ENCODE data around the gene MET. TPM values are rescaled to one million over a fixed set of nuclear protein-coding genes. Genes with fewer than 3 reads are reported as not detected.

The MET gene
- total RNA-seq, 1 experiment from 2014 or later = 5.0 TPM

GRCh38 chr7:116836048-116836447 lies 164.1 kb downstream of the MET start:
- Histone ChIP-seq H3K79me2 (ENCODE audit: insufficient read depth, low read length) (no peaks in the 10 kb centered on the region), H3K23me2 (ENCODE audit: insufficient read length, low read depth, low read length, poor library complexity, severe bottlenecking) (no peaks in the 10 kb centered on the region), H2BK15ac (ENCODE audit: low read depth, low read length) (no peak overlapping the region), H3K79me1 (ENCODE audit: insufficient read depth, low read depth, low read length, poor library complexity, severe bottlenecking) (no peaks in the 10 kb centered on the region), H4K20me1 (ENCODE audit: control insufficient read depth, insufficient read depth, insufficient read length) (no peaks in the 10 kb centered on the region), H3K18ac (ENCODE audit: insufficient read length, low read depth, low read length) (no peak overlapping the region), H3K56ac (ENCODE audit: insufficient read length, low read depth, low read length) (no peak overlapping the region), H3K4me1 (ENCODE audit: insufficient read depth, low read length) (no peaks in the 10 kb centered on the region), H3K4me2 (ENCODE audit: insufficient read depth, insufficient read length, low read length) (no peak overlapping the region), H2BK12ac (ENCODE audit: insufficient read length, low read depth, low read length) (no peak overlapping the region), H3K9me3 (ENCODE audit: control insufficient read depth, low read depth, low read length) (no peaks in the 10 kb centered on the region), H2BK5ac (ENCODE audit: insufficient read length, low read length) (no peak overlapping the region), H3K4ac (ENCODE audit: low read depth, low read length) (no peak overlapping the region), H2BK120ac (ENCODE audit: low read depth, low read length, poor library complexity, severe bottlenecking) (no peak overlapping the region), H3K23ac (ENCODE audit: insufficient read length, low read depth, low read length) (no peak overlapping the region), H3K9ac (ENCODE audit: extremely low read depth, insufficient read length, low read length) (no peak overlapping the region), H4K91ac (ENCODE audit: insufficient read length, low read depth, low read length) (no peak overlapping the region), H3K27ac (ENCODE audit: insufficient read length, low read depth, low read length) (no peak overlapping the region), H2AK5ac (ENCODE audit: insufficient read length, low read length) (no peak overlapping the region), H2BK20ac (ENCODE audit: low read depth, low read length, poor library complexity, severe bottlenecking) (no peak overlapping the region), H4K5ac (ENCODE audit: insufficient read length, low read depth, low read length) (no peak overlapping the region), H4K8ac (replicated peaks; ENCODE audit: insufficient read length, low read depth, low read length) (no peak overlapping the region), H3K14ac (ENCODE audit: insufficient read depth, low read length) (no peak overlapping the region), H3K27me3 (ENCODE audit: insufficient read depth, low read length) (no peaks in the 10 kb centered on the region), H3T11ph (ENCODE audit: low read length) (no peak overlapping the region), H2AFZ (ENCODE audit: low read length) (no peak overlapping the region)
- WGBS (ENCODE audit: extremely low coverage, insufficient read length, low lambda C conversion rate) = no CpG with 5 or more reads among the region's 2 CpGs
- H3K36me3 Mint-ChIP-seq (ENCODE audit: insufficient read depth in 1 of 3, low read depth in 3 of 3) = no peaks in the 10 kb centered on the region
- H3K27me3 Mint-ChIP-seq (ENCODE audit: low read depth) = no peaks in the 10 kb centered on the region
- H3K4me1 Mint-ChIP-seq = no peaks in the 10 kb centered on the region
- no peak for TF ChIP-seq CTCF (conservative IDR thresholded peaks at IDR 0.05)
- no peak overlapping the region for H3K27ac Mint-ChIP-seq
- no peak for DNase-seq
- no peak overlapping the region for H3K4me3 Mint-ChIP-seq
- no peaks in the 10 kb centered on the region for H3K9me3 Mint-ChIP-seq

Measured in H9 (cell line).